ENCODE data around the gene GRIN2A. TPM values are rescaled to one million over a fixed set of nuclear protein-coding genes. Genes with fewer than 3 reads are reported as not detected.

Gene GRIN2A
- total and polyA plus RNA-seq, 2 of the 13 experiments (the other 11 are each of a cell fraction or from before 2014, with no cell fraction given), result not detected

- WGBS (ENCODE audit: low lambda C conversion rate), result 25% methylated on average over 5 of the region's 5 CpGs
- FAIRE-seq (no peak), ATAC-seq (no peak), DNase-seq (ENCODE audit: low spot score) (no peak)
- Histone ChIP-seq H3K4me2 (ENCODE audit: low read depth, low read length) (no peak overlapping the region), H2AFZ (ENCODE audit: low read length) (no peak overlapping the region), H4K20me1 (ENCODE audit: insufficient read depth, low read length) (no peaks in the 10 kb centered on the region), H3K9me3 (ENCODE audit: low read length) (no peaks in the 10 kb centered on the region), H3K27me3 (ENCODE audit: control insufficient read depth in 1 of 2, insufficient read depth in 2 of 2, low read length in 2 of 2) (peaks cover 0 to 32% of the 10 kb centered on the region in 2 experiments; a peak in 3 of 5 replicates), H3K4me3 (replicated peaks in 1 of 3; ENCODE audit: insufficient read depth in 1 of 3, low read depth in 2 of 3, low read length in 3 of 3) (no peak overlapping the region), H3K27ac (ENCODE audit: extremely low read length, insufficient read depth, low read length) (no peak overlapping the region), H3K36me3 (replicated peaks in 1 of 2; ENCODE audit: control insufficient read depth in 1 of 2, insufficient read depth in 2 of 2, low read length in 2 of 2) (no peaks in the 10 kb centered on the region), H3K79me2 (ENCODE audit: insufficient read depth, low read length) (no peaks in the 10 kb centered on the region), H3K9ac (ENCODE audit: insufficient read depth, low read depth, low read length) (no peak overlapping the region), H3K4me1 (ENCODE audit: insufficient read depth, low read length) (no peaks in the 10 kb centered on the region)
- ChIA-PET POLR2A (no interaction called here), CTCF (ENCODE audit: low intra/inter-chr PET ratio, low total read pairs) (interaction anchor here (0.9 kb wide), 1 partner anchor 864 kb away, joined by 3 read pairs; no protein-coding TSS in a partner anchor)
- in situ Hi-C loops (cut with HindIII; ENCODE audit: extremely low pct_ligation_motif_present, low pct_unique_long_range_greater_than_20kb) (no loop called here), intact Hi-C loops (cut with micrococcal nuclease; ENCODE audit: unreplicated experiment) (no loop called here)
- no TSS peak for BruUV-seq (replicated peaks)
- TF ChIP-seq ZBTB26 (CRISPR knock-in tag; IDR thresholded peaks at IDR 0.05; ENCODE audit: borderline replicate concordance), result no peak
Observed at GRCh38 chr16:10123141-10123540, 59.1 kb downstream of the GRIN2A start.

- H2AFZ ChIP-seq (ENCODE audit: low read length), result no peak overlapping the region
- peak; percentile 46; the same call in 2 of the 3 replicates for ATAC-seq
- BruUV-seq (replicated peaks), result no TSS peak
- no peak overlapping the region for H3K27ac ChIP-seq (ENCODE audit: extremely low read length, insufficient read depth, low read length)
- H3K9ac ChIP-seq (ENCODE audit: insufficient read depth, low read depth, low read length), result no peak overlapping the region
- no peaks in the 10 kb centered on the region for H3K79me2 ChIP-seq (ENCODE audit: insufficient read depth, low read length)
- CTCF ChIA-PET (ENCODE audit: low intra/inter-chr PET ratio, low total read pairs), result interaction anchor here (0.9 kb wide), 1 partner anchor 863 kb away, joined by 3 read pairs; no protein-coding TSS in a partner anchor
- H3K9me3 ChIP-seq (ENCODE audit: low read length), result no peaks in the 10 kb centered on the region
- no peak overlapping the region for H3K4me3 ChIP-seq (replicated peaks in 1 of 3; ENCODE audit: insufficient read depth in 1 of 3, low read depth in 2 of 3, low read length in 3 of 3)
- H4K20me1 ChIP-seq (ENCODE audit: insufficient read depth, low read length), result no peaks in the 10 kb centered on the region
- DNase-seq (ENCODE audit: low spot score), result peak; percentile 15
- H3K4me1 ChIP-seq (ENCODE audit: insufficient read depth, low read length), result no peaks in the 10 kb centered on the region
- peaks cover 0 to 35% of the 10 kb centered on the region in 2 experiments; a peak in 3 of 5 replicates for H3K27me3 ChIP-seq (ENCODE audit: control insufficient read depth in 1 of 2, insufficient read depth in 2 of 2, low read length in 2 of 2)
- intact Hi-C loops (cut with micrococcal nuclease; ENCODE audit: unreplicated experiment), result loop anchor here (1.0 kb wide), 1 partner anchor 864 kb away; no protein-coding TSS in a partner anchor
- POLR2A ChIA-PET, result no interaction called here
- in situ Hi-C loops (cut with HindIII; ENCODE audit: extremely low pct_ligation_motif_present, low pct_unique_long_range_greater_than_20kb), result no loop called here
- no peaks in the 10 kb centered on the region for H3K36me3 ChIP-seq (replicated peaks in 1 of 2; ENCODE audit: control insufficient read depth in 1 of 2, insufficient read depth in 2 of 2, low read length in 2 of 2)
- FAIRE-seq, result peak; percentile 47
- no peak overlapping the region for H3K4me2 ChIP-seq (ENCODE audit: low read depth, low read length)
- 3% methylated on average over 6 of the region's 6 CpGs for WGBS (ENCODE audit: low lambda C conversion rate)
- TF ChIP-seq E2F2 (CRISPR knock-in tag; IDR thresholded peaks at IDR 0.05; ENCODE audit: borderline replicate concordance) (no peak), CREM (IDR thresholded peaks at IDR 0.05) (no peak), CREM (CRISPR knock-in tag; IDR thresholded peaks at IDR 0.05) (no peak), MAFK (conservative IDR thresholded peaks at IDR 0.05 in 1 of 2, IDR thresholded peaks at IDR 0.05 in 1 of 2; ENCODE audit: low read length in 2 of 2) (peak; percentile 84 to 93), MAFF (IDR thresholded peaks at IDR 0.05; ENCODE audit: low read depth, low read length) (peak; percentile 74), XRCC5 (optimal IDR thresholded peaks at IDR 0.05; ENCODE audit: low read length) (peak; percentile 20), DPF2 (CRISPR knock-in tag; IDR thresholded peaks at IDR 0.05; ENCODE audit: borderline replicate concordance, low read depth) (no peak), TBL1XR1 (IDR thresholded peaks at IDR 0.05; ENCODE audit: borderline replicate concordance, low read length, partially characterized antibody) (no peak), ZFY (CRISPR knock-in tag; IDR thresholded peaks at IDR 0.05) (no peak), SMC3 (IDR thresholded peaks at IDR 0.05; ENCODE audit: low read length) (peak; percentile 31; the same call in 1 of the 2 replicates), SRSF4 (IDR thresholded peaks at IDR 0.05; ENCODE audit: low read depth, low read length, poor library complexity, severe bottlenecking) (no peak), SRY (CRISPR knock-in tag; IDR thresholded peaks at IDR 0.05) (no peak)
Observed at GRCh38 chr16:10122546-10122945, 59.7 kb downstream of the GRIN2A start.

Measured in HepG2 (cell line).